Ishikawa (cell line): ENCODE measurements around the gene PRR32.

ENCODE experiments used
- CEBPB ChIP-seq: IDR thresholded peaks from 2 replicates; pipeline ENCODE4 v1.6.1; 2012
- EGR1 ChIP-seq: IDR thresholded peaks from 2 replicates; pipeline ENCODE4 v1.6.1; 2012
- EP300 ChIP-seq: IDR thresholded peaks from 2 replicates; pipeline ENCODE4 v1.6.1; 2012; ENCODE audit warnings: borderline replicate concordance
- FOXM1 ChIP-seq: IDR thresholded peaks from 2 replicates; pipeline ENCODE4 v1.6.1; 2012; ENCODE audit warnings: low read depth, borderline replicate concordance
- RAD21 ChIP-seq: IDR thresholded peaks from 2 replicates; pipeline ENCODE4 v1.6.1; 2012; ENCODE audit warnings: low read depth
- TAF1 ChIP-seq: IDR thresholded peaks from 2 replicates; pipeline ENCODE4 v1.6.1; 2012; ENCODE audit warnings: low read depth, mild to moderate bottlenecking
- TCF12 ChIP-seq: IDR thresholded peaks from 2 replicates; pipeline ENCODE4 v1.6.1; 2012; ENCODE audit warnings: low read depth
- TEAD4 ChIP-seq: IDR thresholded peaks from 2 replicates; pipeline ENCODE4 v1.6.1; 2012
- YY1 ChIP-seq: IDR thresholded peaks from 2 replicates; pipeline ENCODE4 v1.6.1; 2012; ENCODE audit warnings: low read depth
- TF ChIP-seq, protein P1 (sequence below): IDR thresholded peaks from 2 replicates; pipeline ENCODE4 v1.6.1; 2012; ENCODE audit warnings: low read depth, mild to moderate bottlenecking
- TF ChIP-seq, protein P2 (sequence below): IDR thresholded peaks from 2 replicates; pipeline ENCODE4 v1.6.1; 2012

DNA sequence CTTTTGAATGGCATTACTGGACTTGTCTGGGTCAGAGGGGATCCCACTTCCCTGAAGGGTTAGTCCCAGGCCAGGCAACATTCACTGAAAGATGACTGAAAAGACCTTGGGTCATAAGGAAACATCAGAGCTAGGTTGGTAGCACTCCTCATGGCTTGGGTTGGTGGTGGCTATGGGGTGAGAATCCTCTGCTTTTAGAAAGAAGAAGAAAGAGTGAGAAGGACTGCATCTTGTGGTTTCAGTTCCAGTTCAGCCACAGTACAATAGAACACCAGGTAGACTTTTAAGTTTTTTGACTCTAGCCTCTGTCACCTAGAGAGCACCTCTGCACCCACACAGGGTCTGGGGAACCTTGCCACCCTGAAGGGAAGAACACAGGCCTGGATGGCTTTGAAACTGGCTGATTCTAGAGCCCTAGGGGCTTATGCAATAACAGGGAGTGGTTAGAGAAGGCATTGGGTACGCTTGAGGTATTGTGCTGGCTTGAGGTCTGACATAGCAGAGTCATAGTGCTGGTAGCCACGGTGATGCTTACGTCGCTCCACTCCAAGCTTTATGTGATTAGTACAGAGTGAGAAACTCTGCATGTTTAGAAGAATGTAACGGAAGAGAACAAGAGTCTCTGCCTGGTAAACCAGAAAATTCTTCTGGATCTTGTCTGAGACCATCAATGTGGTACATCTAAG lies 36.5 kb downstream of the PRR32 start:
- TF ChIP-seq, protein P1, sequence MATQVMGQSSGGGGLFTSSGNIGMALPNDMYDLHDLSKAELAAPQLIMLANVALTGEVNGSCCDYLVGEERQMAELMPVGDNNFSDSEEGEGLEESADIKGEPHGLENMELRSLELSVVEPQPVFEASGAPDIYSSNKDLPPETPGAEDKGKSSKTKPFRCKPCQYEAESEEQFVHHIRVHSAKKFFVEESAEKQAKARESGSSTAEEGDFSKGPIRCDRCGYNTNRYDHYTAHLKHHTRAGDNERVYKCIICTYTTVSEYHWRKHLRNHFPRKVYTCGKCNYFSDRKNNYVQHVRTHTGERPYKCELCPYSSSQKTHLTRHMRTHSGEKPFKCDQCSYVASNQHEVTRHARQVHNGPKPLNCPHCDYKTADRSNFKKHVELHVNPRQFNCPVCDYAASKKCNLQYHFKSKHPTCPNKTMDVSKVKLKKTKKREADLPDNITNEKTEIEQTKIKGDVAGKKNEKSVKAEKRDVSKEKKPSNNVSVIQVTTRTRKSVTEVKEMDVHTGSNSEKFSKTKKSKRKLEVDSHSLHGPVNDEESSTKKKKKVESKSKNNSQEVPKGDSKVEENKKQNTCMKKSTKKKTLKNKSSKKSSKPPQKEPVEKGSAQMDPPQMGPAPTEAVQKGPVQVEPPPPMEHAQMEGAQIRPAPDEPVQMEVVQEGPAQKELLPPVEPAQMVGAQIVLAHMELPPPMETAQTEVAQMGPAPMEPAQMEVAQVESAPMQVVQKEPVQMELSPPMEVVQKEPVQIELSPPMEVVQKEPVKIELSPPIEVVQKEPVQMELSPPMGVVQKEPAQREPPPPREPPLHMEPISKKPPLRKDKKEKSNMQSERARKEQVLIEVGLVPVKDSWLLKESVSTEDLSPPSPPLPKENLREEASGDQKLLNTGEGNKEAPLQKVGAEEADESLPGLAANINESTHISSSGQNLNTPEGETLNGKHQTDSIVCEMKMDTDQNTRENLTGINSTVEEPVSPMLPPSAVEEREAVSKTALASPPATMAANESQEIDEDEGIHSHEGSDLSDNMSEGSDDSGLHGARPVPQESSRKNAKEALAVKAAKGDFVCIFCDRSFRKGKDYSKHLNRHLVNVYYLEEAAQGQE: no peak
- TF ChIP-seq, protein P2, sequence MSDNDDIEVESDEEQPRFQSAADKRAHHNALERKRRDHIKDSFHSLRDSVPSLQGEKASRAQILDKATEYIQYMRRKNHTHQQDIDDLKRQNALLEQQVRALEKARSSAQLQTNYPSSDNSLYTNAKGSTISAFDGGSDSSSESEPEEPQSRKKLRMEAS: no peak
- TF ChIP-seq EP300: no peak
- TF ChIP-seq CEBPB: no peak
- no peak for TF ChIP-seq RAD21
- TF ChIP-seq TCF12: no peak
- no peak for TF ChIP-seq YY1
- TF ChIP-seq TAF1: no peak
- TF ChIP-seq FOXM1: no peak
- TF ChIP-seq TEAD4: no peak
- TF ChIP-seq EGR1: no peak
